ENCODE results near the gene ASB1.

The ASB1 gene

DNA sequence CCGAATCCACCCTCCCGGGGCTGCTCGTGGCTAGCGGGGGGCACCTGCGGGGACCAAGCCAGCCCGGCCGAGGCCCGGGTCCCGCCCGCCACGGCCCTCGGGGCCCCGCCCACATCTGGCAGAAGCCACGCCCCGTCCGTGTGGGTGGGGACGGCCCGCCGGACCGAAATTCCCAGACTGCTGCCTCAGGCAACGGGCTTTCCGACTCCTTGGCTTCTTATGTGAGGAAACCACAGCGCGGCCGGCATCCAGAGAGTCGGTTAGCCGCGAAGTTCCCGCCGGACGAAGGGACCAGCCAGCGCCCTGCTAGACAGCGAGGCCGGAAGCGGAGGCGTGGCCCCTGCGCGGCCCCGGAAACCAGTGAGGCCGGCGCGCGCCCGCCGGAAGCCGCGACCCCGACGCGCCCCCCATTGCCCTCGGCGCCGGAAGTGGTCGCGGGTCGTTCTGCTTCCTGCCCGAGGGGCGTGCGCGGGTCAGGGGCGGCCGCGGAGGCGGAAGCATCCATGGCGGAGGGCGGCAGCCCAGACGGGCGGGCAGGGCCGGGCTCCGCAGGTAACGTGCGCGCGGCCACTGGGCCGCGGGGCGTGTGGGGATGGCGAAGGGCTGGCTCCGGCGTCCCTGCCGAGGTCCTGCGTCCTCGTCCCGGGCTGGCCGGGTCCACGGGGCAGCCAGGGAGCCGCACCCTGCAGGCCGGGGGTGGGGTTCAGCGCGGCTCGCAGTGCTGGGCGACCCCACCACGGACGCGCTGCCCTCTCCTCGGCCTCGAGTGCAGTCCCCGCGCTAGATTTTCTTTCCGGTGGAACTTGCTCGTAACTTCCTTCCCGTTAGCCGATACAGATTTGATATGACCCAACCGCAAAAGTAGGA lies at the start of gene ASB1:
TSS of gene ASB1 (plus strand) at position 360 of the 867 bp plus-strand sequence. CDS start at position 504, 144 bp downstream.
- no peaks in the 10 kb centered on the region for H3K27me3 ChIP-seq (replicated peaks; ENCODE audit: control insufficient read depth, insufficient read depth, low read length)
- TF ChIP-seq, protein P1, sequence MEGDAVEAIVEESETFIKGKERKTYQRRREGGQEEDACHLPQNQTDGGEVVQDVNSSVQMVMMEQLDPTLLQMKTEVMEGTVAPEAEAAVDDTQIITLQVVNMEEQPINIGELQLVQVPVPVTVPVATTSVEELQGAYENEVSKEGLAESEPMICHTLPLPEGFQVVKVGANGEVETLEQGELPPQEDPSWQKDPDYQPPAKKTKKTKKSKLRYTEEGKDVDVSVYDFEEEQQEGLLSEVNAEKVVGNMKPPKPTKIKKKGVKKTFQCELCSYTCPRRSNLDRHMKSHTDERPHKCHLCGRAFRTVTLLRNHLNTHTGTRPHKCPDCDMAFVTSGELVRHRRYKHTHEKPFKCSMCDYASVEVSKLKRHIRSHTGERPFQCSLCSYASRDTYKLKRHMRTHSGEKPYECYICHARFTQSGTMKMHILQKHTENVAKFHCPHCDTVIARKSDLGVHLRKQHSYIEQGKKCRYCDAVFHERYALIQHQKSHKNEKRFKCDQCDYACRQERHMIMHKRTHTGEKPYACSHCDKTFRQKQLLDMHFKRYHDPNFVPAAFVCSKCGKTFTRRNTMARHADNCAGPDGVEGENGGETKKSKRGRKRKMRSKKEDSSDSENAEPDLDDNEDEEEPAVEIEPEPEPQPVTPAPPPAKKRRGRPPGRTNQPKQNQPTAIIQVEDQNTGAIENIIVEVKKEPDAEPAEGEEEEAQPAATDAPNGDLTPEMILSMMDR (IDR thresholded peaks at IDR 0.05; ENCODE audit: insufficient read depth, low read length, poor library complexity, severe bottlenecking) = no peak
- peak; percentile 90 for DNase-seq (ENCODE audit: extremely low read depth, insufficient read length)
- H3K4me3 ChIP-seq (replicated peaks; ENCODE audit: low read depth, low read length) = peak within 1 kb of the TSS; percentile 81
- H3K36me3 ChIP-seq (ENCODE audit: control insufficient read depth, insufficient read depth, low read length) = peaks cover 4% of the 10 kb centered on the region

GRCh38 chr2:238378230-238379095 lies 48.3 kb upstream of the ASB1 start:
- Histone ChIP-seq H3K36me3 (ENCODE audit: control insufficient read depth, insufficient read depth, low read length) (peaks cover 3% of the 10 kb centered on the region; the same call in 1 of the 2 replicates), H3K27me3 (replicated peaks; ENCODE audit: control insufficient read depth, insufficient read depth, low read length) (no peaks in the 10 kb centered on the region), H3K4me3 (replicated peaks; ENCODE audit: low read depth, low read length) (no peak overlapping the region)
- TF ChIP-seq, protein P1 (IDR thresholded peaks at IDR 0.05; ENCODE audit: insufficient read depth, low read length, poor library complexity, severe bottlenecking) = no peak
- DNase-seq (ENCODE audit: extremely low read depth, insufficient read length) = no peak

DNA sequence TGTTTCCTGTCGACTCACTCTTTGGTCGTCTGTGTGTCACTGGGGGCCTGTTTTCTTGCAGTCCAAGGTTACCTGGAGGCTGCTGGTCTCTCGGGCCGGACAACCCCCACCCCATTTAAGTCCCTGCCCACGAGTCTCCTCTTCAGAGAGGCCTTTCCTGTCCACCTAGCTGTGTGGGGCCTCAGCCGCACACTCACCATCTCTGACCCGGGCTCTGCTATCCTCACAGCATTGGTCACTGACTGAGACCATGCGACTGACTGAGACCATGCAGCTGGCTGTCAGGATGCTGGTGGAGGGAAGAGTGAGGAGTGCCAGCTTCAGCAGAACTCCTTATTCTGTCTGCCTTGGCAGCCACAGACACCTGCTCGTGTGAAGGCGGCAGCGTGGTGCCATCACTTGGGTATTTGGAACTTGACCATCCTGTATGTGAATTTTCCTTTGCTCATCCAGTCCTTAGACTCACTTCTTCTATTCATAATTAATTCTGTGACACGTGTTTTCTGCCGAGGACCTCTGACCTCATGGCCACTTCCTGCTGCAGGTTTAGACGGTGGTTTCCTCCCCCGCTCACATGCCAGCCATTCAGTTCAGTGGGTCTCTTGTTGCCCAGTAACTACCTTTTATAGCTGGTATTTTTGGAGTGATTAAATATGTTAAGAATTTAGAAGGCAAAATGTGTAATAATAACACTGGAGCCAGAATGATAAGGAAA lies 47.5 kb upstream of the ASB1 start:
- H3K36me3 ChIP-seq (ENCODE audit: control insufficient read depth, insufficient read depth, low read length) = peaks cover 3% of the 10 kb centered on the region; the same call in 1 of the 2 replicates
- H3K27me3 ChIP-seq (replicated peaks; ENCODE audit: control insufficient read depth, insufficient read depth, low read length) = no peaks in the 10 kb centered on the region
- H3K4me3 ChIP-seq (replicated peaks; ENCODE audit: low read depth, low read length) = no peak overlapping the region
- no peak for DNase-seq (ENCODE audit: extremely low read depth, insufficient read length)
- TF ChIP-seq, protein P1 (IDR thresholded peaks at IDR 0.05; ENCODE audit: insufficient read depth, low read length, poor library complexity, severe bottlenecking) = no peak

GRCh38 chr2:238380336-238380735 lies 46.4 kb upstream of the ASB1 start:
- DNase-seq (ENCODE audit: extremely low read depth, insufficient read length) = no peak
- TF ChIP-seq, protein P1 (IDR thresholded peaks at IDR 0.05; ENCODE audit: insufficient read depth, low read length, poor library complexity, severe bottlenecking) = no peak
- H3K4me3 ChIP-seq (replicated peaks; ENCODE audit: low read depth, low read length) = no peak overlapping the region
- peaks cover 3% of the 10 kb centered on the region; the same call in 1 of the 2 replicates for H3K36me3 ChIP-seq (ENCODE audit: control insufficient read depth, insufficient read depth, low read length)
- H3K27me3 ChIP-seq (replicated peaks; ENCODE audit: control insufficient read depth, insufficient read depth, low read length) = no peaks in the 10 kb centered on the region

DNA sequence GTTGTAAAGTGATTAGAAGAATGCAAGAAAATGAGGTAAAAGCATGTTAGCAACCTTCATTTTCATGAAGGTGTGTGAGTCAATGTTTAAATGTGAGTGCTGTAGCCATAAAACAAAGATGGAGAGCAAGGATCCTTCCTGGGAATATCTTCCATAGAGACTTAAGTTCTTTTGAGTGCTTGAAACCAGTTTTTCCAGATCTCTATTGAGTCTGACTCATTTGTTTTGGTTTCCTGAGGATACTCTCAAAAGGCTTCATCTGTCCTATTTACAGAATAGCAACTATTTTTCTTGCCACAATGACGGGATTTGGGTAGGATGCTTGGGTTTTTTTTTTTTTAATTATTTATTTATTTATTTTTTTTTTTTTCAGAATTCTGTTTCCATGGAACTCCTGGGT lies 45.9 kb upstream of the ASB1 start:
- no peak for DNase-seq (ENCODE audit: extremely low read depth, insufficient read length)
- Histone ChIP-seq H3K36me3 (ENCODE audit: control insufficient read depth, insufficient read depth, low read length) (peaks cover 3% of the 10 kb centered on the region; the same call in 1 of the 2 replicates), H3K27me3 (replicated peaks; ENCODE audit: control insufficient read depth, insufficient read depth, low read length) (no peaks in the 10 kb centered on the region), H3K4me3 (replicated peaks; ENCODE audit: low read depth, low read length) (no peak overlapping the region)
- TF ChIP-seq, protein P1 (IDR thresholded peaks at IDR 0.05; ENCODE audit: insufficient read depth, low read length, poor library complexity, severe bottlenecking) = no peak
